Endothelial cell of umbilical vein (primary cell): ENCODE measurements around the gene PRKD1.

ENCODE experiments used
- CTCF ChIP-seq, 2 donors: IDR thresholded peaks; 1 replicate in 1 of 2; 2 replicates in 1 of 2; pipeline ENCODE4 v1.5.1; 2011; ENCODE audit warnings: low read length in 2 of 2, mild to moderate bottlenecking in 2 of 2, moderate library complexity in 2 of 2, control low read depth in 1 of 2, inconsistent platforms in 1 of 2, low read depth in 1 of 2; ENCODE audit not compliant: insufficient read depth in 1 of 2; ENCODE audit errors: extremely low read depth in 1 of 2
- EZH2 ChIP-seq: IDR thresholded peaks from 2 replicates; pipeline ENCODE4 v1.6.1; 2012; ENCODE audit warnings: borderline replicate concordance, low read depth, mild to moderate bottlenecking, moderate library complexity, low read length, inconsistent platforms; ENCODE audit not compliant: severe bottlenecking
- GATA2 ChIP-seq: IDR thresholded peaks from 2 replicates; pipeline ENCODE4 v1.7.0; 2011; ENCODE audit warnings: low read depth, mild to moderate bottlenecking, moderate library complexity, mixed read lengths, low read length; ENCODE audit not compliant: insufficient read length, insufficient read depth
- MAX ChIP-seq: IDR thresholded peaks from 2 replicates; pipeline ENCODE4 v1.6.1; 2011; ENCODE audit not compliant: insufficient read depth, insufficient read length
- MYC ChIP-seq: IDR thresholded peaks from one replicate; pipeline ENCODE4 v1.6.1; 2011; ENCODE audit warnings: mild to moderate bottlenecking, low read depth, low read length
- POLR2A ChIP-seq: IDR thresholded peaks from 2 replicates; pipeline ENCODE4 v1.6.1; 2012; ENCODE audit warnings: low read depth, mild to moderate bottlenecking, control low read depth, low read length
- POLR2AphosphoS5 ChIP-seq: IDR thresholded peaks from 2 replicates; pipeline ENCODE4 v1.6.1; 2012; ENCODE audit warnings: low read depth, mild to moderate bottlenecking, control low read depth, low read length, moderate library complexity; ENCODE audit not compliant: insufficient read depth

GRCh38 chr14:29672831-29673230, 254.8 kb downstream of the PRKD1 start:
- TF ChIP-seq MAX (no peak), CTCF (IDR thresholded peaks at IDR 0.05; ENCODE audit: extremely low read depth in 1 of 2, insufficient read depth in 1 of 2, low read depth in 1 of 2, low read length in 2 of 2) (no peak), POLR2A (no peak), EZH2 (no peak), POLR2AphosphoS5 (no peak), MYC (no peak), GATA2 (no peak)
